Natural killer cell (primary cell): ENCODE results near the gene ETNK2. TPM values are rescaled to one million over a fixed set of nuclear protein-coding genes. Genes with fewer than 3 reads are reported as not detected.

ENCODE experiments used
- ATAC-seq, 3 donors: fragments of 150-1000 bp in 2 of 3; fragments of 200-7000 bp in 1 of 3; cut with Tn5 transposase; 1 replicate in 1 of 3; 2 replicates in 2 of 3; pipeline ENCODE4 v1.10.0; 2021; ENCODE audit warnings: mild to moderate bottlenecking in 2 of 3, moderate library complexity in 2 of 3
- DNase-seq, 2 donors: peaks; one replicate each; pipeline versions ENCODE4 v3.0.0 to v3.0.0-alpha.2; 2013 to 2021; ENCODE audit warnings: mixed read lengths in 1 of 2
- H3K27ac ChIP-seq: one replicate; pipeline ENCODE4 v1.5.1; 2013; ENCODE audit warnings: mild to moderate bottlenecking, low read length
- H3K27me3 ChIP-seq: one replicate; pipeline ENCODE4 v1.6.1; 2013; ENCODE audit warnings: low read length; ENCODE audit not compliant: control insufficient read depth, insufficient read depth
- H3K36me3 ChIP-seq: one replicate; pipeline ENCODE4 v1.6.1; 2013; ENCODE audit warnings: low read length; ENCODE audit not compliant: control insufficient read depth, insufficient read depth
- H3K4me1 ChIP-seq: one replicate; pipeline ENCODE4 v1.6.1; 2013; ENCODE audit warnings: low read length; ENCODE audit not compliant: control insufficient read depth, insufficient read depth
- H3K4me3 ChIP-seq: one replicate; pipeline ENCODE4 v1.5.1; 2013; ENCODE audit warnings: low read length
- H3K9me3 ChIP-seq: one replicate; pipeline ENCODE4 v1.6.1; 2013; ENCODE audit warnings: low read length; ENCODE audit not compliant: control insufficient read depth, insufficient read depth
- H3K27ac Mint-ChIP-seq, 2 donors: one replicate each; pipeline ENCODE4 v1.8.0; 2022; ENCODE audit warnings: mild to moderate bottlenecking in 2 of 2, mixed read lengths in 2 of 2, moderate library complexity in 1 of 2
- H3K27me3 Mint-ChIP-seq, 2 donors: one replicate each; pipeline ENCODE4 v1.8.0; 2022; ENCODE audit warnings: low read depth in 2 of 2, mixed read lengths in 2 of 2
- H3K36me3 Mint-ChIP-seq: one replicate; pipeline ENCODE4 v1.8.0; 2022; ENCODE audit warnings: mixed read lengths
- H3K4me1 Mint-ChIP-seq, 2 donors: one replicate each; pipeline ENCODE4 v1.8.0; 2022; ENCODE audit warnings: mixed read lengths in 2 of 2
- H3K4me3 Mint-ChIP-seq: one replicate; pipeline ENCODE4 v1.8.0; 2022; ENCODE audit warnings: mild to moderate bottlenecking, moderate library complexity, mixed read lengths
- H3K9me3 Mint-ChIP-seq, 2 donors: one replicate each; pipeline ENCODE4 v1.8.0; 2022; ENCODE audit warnings: mixed read lengths in 2 of 2
- CTCF ChIP-seq: fragments of 200-600 bp; IDR thresholded peaks from one replicate; pipeline ENCODE4 v1.8.0; 2022; ENCODE audit warnings: antibody characterized with exemption
- WGBS: methylation state at CpG from one replicate; pipeline ENCODE4 v1.1.7; 2013; ENCODE audit warnings: missing lambda C conversion rate; ENCODE audit not compliant: insufficient coverage; 5-methylcytosine and 5-hydroxymethylcytosine counted together
- intact Hi-C: fragments of 100-400 bp; cut with micrococcal nuclease; formaldehyde crosslinking; loops from one replicate; pipeline ENCODE4 v1.14.2; 2022
- total RNA-seq, 4 donors: library from RNA; stranded (reverse); fragments of 120-200 nt in 1 of 4; gene quantifications; one replicate each; pipeline versions ENCODE4 v1.2.3 to v1.2.4, GENCODE V29; 2013 to 2022

ETNK2 gene
- total RNA-seq, 3 donors from 2014 or later (not counting 1 experiment from before 2014, with no cell fraction given) = 5.1 to 5.8 (median 5.5) TPM

GRCh38 chr1:204110894-204111633 lies 40.8 kb downstream of the ETNK2 start:
- Mint-ChIP-seq H3K27me3 (no peaks in the 10 kb centered on the region), H3K27ac (no peak overlapping the region), H3K9me3 (no peaks in the 10 kb centered on the region), H3K4me1 (peaks cover 26 to 44% of the 10 kb centered on the region in 2 donors), H3K36me3 (no peaks in the 10 kb centered on the region), H3K4me3 (no peak overlapping the region)
- Histone ChIP-seq H3K27me3 (no peaks in the 10 kb centered on the region), H3K4me1 (peaks cover 36% of the 10 kb centered on the region), H3K27ac (no peak overlapping the region), H3K36me3 (no peaks in the 10 kb centered on the region), H3K4me3 (no peak overlapping the region), H3K9me3 (no peaks in the 10 kb centered on the region)
- DNase-seq (no peak), ATAC-seq (no peak)
- WGBS = 93% methylated on average over 5 of the region's 5 CpGs
- intact Hi-C loops = no loop called here
- no peak for TF ChIP-seq CTCF

- intact Hi-C loops = no loop called here
- H3K36me3 ChIP-seq = no peaks in the 10 kb centered on the region
- DNase-seq (no peak), ATAC-seq (no peak)
- peaks cover 52% of the 10 kb centered on the region for H3K4me1 ChIP-seq
- Mint-ChIP-seq H3K4me1 (peaks cover 32 to 56% of the 10 kb centered on the region in 2 donors), H3K9me3 (no peaks in the 10 kb centered on the region), H3K36me3 (no peaks in the 10 kb centered on the region), H3K27me3 (no peaks in the 10 kb centered on the region), H3K27ac (peak overlapping the region; percentile 67 to 78), H3K4me3 (peak overlapping the region; percentile 13)
- no peak for TF ChIP-seq CTCF
- no peak overlapping the region for H3K4me3 ChIP-seq
- WGBS = 74% methylated on average over 21 of the region's 21 CpGs
- H3K27ac ChIP-seq = no peak overlapping the region
- no peaks in the 10 kb centered on the region for H3K9me3 ChIP-seq
- H3K27me3 ChIP-seq = no peaks in the 10 kb centered on the region
These were observed 43.3 kb downstream of the ETNK2 start for GRCh38 chr1:204108312-204109141.

GRCh38 chr1:204107892-204108291 lies 44.0 kb downstream of the ETNK2 start:
- no peak overlapping the region for H3K4me3 Mint-ChIP-seq
- TF ChIP-seq CTCF = no peak
- ATAC-seq = no peak
- H3K27me3 Mint-ChIP-seq = no peaks in the 10 kb centered on the region
- WGBS = 90% methylated on average over 2 of the region's 2 CpGs
- Histone ChIP-seq H3K27ac (no peak overlapping the region), H3K4me3 (no peak overlapping the region), H3K27me3 (no peaks in the 10 kb centered on the region), H3K4me1 (peaks cover 58% of the 10 kb centered on the region), H3K9me3 (no peaks in the 10 kb centered on the region), H3K36me3 (no peaks in the 10 kb centered on the region)
- peak overlapping the region; percentile 42 to 97 for H3K27ac Mint-ChIP-seq
- intact Hi-C loops = no loop called here
- DNase-seq = no peak
- no peaks in the 10 kb centered on the region for H3K36me3 Mint-ChIP-seq
- H3K9me3 Mint-ChIP-seq = no peaks in the 10 kb centered on the region
- peaks cover 39 to 56% of the 10 kb centered on the region in 2 donors for H3K4me1 Mint-ChIP-seq
